ENCODE measurements around the gene ZNF850. TPM values are rescaled to one million over a fixed set of nuclear protein-coding genes. Genes with fewer than 3 reads are reported as not detected.
A peak's percentile ranks its signal among the peaks of the same experiment; 100 is the strongest.

The ZNF850 gene
- total and polyA plus RNA-seq, 9 of the 15 experiments (the other 6 are each of a cell fraction or from before 2014, with no cell fraction given) = 1.2 to 13.0 (median 5.9) TPM

- TF ChIP-seq, protein P1, sequence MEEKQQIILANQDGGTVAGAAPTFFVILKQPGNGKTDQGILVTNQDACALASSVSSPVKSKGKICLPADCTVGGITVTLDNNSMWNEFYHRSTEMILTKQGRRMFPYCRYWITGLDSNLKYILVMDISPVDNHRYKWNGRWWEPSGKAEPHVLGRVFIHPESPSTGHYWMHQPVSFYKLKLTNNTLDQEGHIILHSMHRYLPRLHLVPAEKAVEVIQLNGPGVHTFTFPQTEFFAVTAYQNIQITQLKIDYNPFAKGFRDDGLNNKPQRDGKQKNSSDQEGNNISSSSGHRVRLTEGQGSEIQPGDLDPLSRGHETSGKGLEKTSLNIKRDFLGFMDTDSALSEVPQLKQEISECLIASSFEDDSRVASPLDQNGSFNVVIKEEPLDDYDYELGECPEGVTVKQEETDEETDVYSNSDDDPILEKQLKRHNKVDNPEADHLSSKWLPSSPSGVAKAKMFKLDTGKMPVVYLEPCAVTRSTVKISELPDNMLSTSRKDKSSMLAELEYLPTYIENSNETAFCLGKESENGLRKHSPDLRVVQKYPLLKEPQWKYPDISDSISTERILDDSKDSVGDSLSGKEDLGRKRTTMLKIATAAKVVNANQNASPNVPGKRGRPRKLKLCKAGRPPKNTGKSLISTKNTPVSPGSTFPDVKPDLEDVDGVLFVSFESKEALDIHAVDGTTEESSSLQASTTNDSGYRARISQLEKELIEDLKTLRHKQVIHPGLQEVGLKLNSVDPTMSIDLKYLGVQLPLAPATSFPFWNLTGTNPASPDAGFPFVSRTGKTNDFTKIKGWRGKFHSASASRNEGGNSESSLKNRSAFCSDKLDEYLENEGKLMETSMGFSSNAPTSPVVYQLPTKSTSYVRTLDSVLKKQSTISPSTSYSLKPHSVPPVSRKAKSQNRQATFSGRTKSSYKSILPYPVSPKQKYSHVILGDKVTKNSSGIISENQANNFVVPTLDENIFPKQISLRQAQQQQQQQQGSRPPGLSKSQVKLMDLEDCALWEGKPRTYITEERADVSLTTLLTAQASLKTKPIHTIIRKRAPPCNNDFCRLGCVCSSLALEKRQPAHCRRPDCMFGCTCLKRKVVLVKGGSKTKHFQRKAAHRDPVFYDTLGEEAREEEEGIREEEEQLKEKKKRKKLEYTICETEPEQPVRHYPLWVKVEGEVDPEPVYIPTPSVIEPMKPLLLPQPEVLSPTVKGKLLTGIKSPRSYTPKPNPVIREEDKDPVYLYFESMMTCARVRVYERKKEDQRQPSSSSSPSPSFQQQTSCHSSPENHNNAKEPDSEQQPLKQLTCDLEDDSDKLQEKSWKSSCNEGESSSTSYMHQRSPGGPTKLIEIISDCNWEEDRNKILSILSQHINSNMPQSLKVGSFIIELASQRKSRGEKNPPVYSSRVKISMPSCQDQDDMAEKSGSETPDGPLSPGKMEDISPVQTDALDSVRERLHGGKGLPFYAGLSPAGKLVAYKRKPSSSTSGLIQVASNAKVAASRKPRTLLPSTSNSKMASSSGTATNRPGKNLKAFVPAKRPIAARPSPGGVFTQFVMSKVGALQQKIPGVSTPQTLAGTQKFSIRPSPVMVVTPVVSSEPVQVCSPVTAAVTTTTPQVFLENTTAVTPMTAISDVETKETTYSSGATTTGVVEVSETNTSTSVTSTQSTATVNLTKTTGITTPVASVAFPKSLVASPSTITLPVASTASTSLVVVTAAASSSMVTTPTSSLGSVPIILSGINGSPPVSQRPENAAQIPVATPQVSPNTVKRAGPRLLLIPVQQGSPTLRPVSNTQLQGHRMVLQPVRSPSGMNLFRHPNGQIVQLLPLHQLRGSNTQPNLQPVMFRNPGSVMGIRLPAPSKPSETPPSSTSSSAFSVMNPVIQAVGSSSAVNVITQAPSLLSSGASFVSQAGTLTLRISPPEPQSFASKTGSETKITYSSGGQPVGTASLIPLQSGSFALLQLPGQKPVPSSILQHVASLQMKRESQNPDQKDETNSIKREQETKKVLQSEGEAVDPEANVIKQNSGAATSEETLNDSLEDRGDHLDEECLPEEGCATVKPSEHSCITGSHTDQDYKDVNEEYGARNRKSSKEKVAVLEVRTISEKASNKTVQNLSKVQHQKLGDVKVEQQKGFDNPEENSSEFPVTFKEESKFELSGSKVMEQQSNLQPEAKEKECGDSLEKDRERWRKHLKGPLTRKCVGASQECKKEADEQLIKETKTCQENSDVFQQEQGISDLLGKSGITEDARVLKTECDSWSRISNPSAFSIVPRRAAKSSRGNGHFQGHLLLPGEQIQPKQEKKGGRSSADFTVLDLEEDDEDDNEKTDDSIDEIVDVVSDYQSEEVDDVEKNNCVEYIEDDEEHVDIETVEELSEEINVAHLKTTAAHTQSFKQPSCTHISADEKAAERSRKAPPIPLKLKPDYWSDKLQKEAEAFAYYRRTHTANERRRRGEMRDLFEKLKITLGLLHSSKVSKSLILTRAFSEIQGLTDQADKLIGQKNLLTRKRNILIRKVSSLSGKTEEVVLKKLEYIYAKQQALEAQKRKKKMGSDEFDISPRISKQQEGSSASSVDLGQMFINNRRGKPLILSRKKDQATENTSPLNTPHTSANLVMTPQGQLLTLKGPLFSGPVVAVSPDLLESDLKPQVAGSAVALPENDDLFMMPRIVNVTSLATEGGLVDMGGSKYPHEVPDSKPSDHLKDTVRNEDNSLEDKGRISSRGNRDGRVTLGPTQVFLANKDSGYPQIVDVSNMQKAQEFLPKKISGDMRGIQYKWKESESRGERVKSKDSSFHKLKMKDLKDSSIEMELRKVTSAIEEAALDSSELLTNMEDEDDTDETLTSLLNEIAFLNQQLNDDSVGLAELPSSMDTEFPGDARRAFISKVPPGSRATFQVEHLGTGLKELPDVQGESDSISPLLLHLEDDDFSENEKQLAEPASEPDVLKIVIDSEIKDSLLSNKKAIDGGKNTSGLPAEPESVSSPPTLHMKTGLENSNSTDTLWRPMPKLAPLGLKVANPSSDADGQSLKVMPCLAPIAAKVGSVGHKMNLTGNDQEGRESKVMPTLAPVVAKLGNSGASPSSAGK (IDR thresholded peaks at IDR 0.05) = 0 out of 2 replicates have a peak, but pooled peaks have one; percentile 11
- TF ChIP-seq XRCC3 (IDR thresholded peaks at IDR 0.05) (no peak), SMARCA5 (IDR thresholded peaks at IDR 0.05) (no peak), MTF1 (CRISPR knock-in tag; IDR thresholded peaks at IDR 0.05; ENCODE audit: borderline replicate concordance) (no peak), HNRNPLL (IDR thresholded peaks at IDR 0.05; ENCODE audit: low read depth, low read length, poor library complexity, severe bottlenecking) (no peak), RBFOX2 (IDR thresholded peaks at IDR 0.05; ENCODE audit: low read depth, low read length) (peak; percentile 68), SPI1 (IDR thresholded peaks at IDR 0.05; ENCODE audit: borderline replicate concordance, low read depth, low read length) (no peak), ZZZ3 (IDR thresholded peaks at IDR 0.05) (no peak), ILK (tag; IDR thresholded peaks at IDR 0.05; ENCODE audit: borderline replicate concordance, low read depth) (no peak), HLTF (IDR thresholded peaks at IDR 0.05) (no peak), GTF2B (IDR thresholded peaks at IDR 0.05; ENCODE audit: extremely low read depth, insufficient read length) (no peak), MAZ (CRISPR knock-in tag; conservative IDR thresholded peaks at IDR 0.05 in 1 of 2, IDR thresholded peaks at IDR 0.05 in 1 of 2) (peak in 1 of 2 experiments; percentile 68; a peak in 1 of 4 replicates), STAT5A (IDR thresholded peaks at IDR 0.05; ENCODE audit: borderline replicate concordance, low read length) (peak; percentile 50; the same call in 1 of the 2 replicates)
Observed at GRCh38 chr19:36771261-36772231, 1.1 kb downstream of the ZNF850 start (continued).

Measured in K562 (cell line).